Neural cell (in vitro differentiated cells): ENCODE data around the gene FOXE1. TPM values are rescaled to one million over a fixed set of nuclear protein-coding genes. Genes with fewer than 3 reads are reported as not detected.

Experiments
- H2AFZ ChIP-seq: fragments of 200-600, 300-800 bp; sonication (generic), shearing (Covaris generic); 2 replicates; pipeline ENCODE4 v1.6.0; 2014; ENCODE audit warnings: low read depth, mild to moderate bottlenecking, antibody characterized with exemption, low read length, moderate library complexity
- H3F3A ChIP-seq: fragments of 200-600 bp; shearing (Covaris generic); 2 replicates; pipeline ENCODE4 v1.6.1; 2016; ENCODE audit warnings: mild to moderate bottlenecking, moderate library complexity, mixed read lengths, antibody characterized with exemption, low read length; ENCODE audit not compliant: insufficient read depth, poor library complexity, severe bottlenecking
- H3K27ac ChIP-seq: fragments of 200-600, 300-800 bp; sonication (generic), shearing (Covaris generic); 2 replicates; pipeline ENCODE4 v1.5.1; 2014; ENCODE audit warnings: mild to moderate bottlenecking, low read length, moderate library complexity
- H3K27me3 ChIP-seq: fragments of 300-800, 200-600 bp; sonication (generic), shearing (Covaris generic); 2 replicates; pipeline ENCODE4 v1.6.0; 2014; ENCODE audit warnings: mild to moderate bottlenecking, low read depth, low read length, moderate library complexity; ENCODE audit not compliant: insufficient read depth
- H3K36me3 ChIP-seq: fragments of 300-800, 200-600 bp; sonication (generic), shearing (Covaris generic); 2 replicates; pipeline ENCODE4 v1.5.1; 2014; ENCODE audit warnings: mild to moderate bottlenecking, antibody characterized with exemption, low read length, moderate library complexity; ENCODE audit not compliant: insufficient read depth
- H3K4me2 ChIP-seq: fragments of 300-800, 200-600 bp; sonication (generic), shearing (Covaris generic); 2 replicates; pipeline ENCODE4 v1.6.0; 2014; ENCODE audit warnings: mild to moderate bottlenecking, low read length
- H3K4me3 ChIP-seq: fragments of 300-800, 200-600 bp; sonication (generic), shearing (Covaris generic); 2 replicates; pipeline ENCODE4 v1.5.1; 2014; ENCODE audit warnings: mild to moderate bottlenecking, low read length, moderate library complexity
- H3K79me2 ChIP-seq: fragments of 200-600 bp; shearing (Covaris generic); replicated peaks from 2 replicates; pipeline ENCODE4 v1.6.0; 2014; ENCODE audit warnings: mild to moderate bottlenecking, low read length, moderate library complexity; ENCODE audit not compliant: insufficient read depth
- H3K9ac ChIP-seq: fragments of 300-800, 200-600 bp; sonication (generic), shearing (Covaris generic); 2 replicates; pipeline ENCODE4 v1.6.1; 2016; ENCODE audit warnings: mild to moderate bottlenecking, low read length, mixed read lengths
- H3K9me2 ChIP-seq: fragments of 200-600 bp; shearing (Covaris generic); 2 replicates; pipeline ENCODE4 v1.6.1; 2016; ENCODE audit warnings: mild to moderate bottlenecking, low read length, mixed read lengths; ENCODE audit not compliant: insufficient read depth
- H3K9me3 ChIP-seq: fragments of 200-600, 300-800 bp; sonication (generic), shearing (Covaris generic); 2 replicates; pipeline ENCODE4 v1.6.1; 2016; ENCODE audit warnings: mild to moderate bottlenecking, mixed run types, low read length, moderate library complexity, mixed read lengths
- H4K20me1 ChIP-seq: fragments of 200-600 bp; shearing (Covaris generic); 2 replicates; pipeline ENCODE4 v1.6.1; 2016; ENCODE audit warnings: mild to moderate bottlenecking, mixed run types; ENCODE audit not compliant: insufficient read depth
- CTCF ChIP-seq: fragments of 450-650 bp; IDR thresholded peaks from 2 replicates; pipeline ENCODE4 v1.5.1; 2014; ENCODE audit warnings: antibody characterized with exemption, mild to moderate bottlenecking, moderate library complexity; ENCODE audit not compliant: poor library complexity, severe bottlenecking
- EP300 ChIP-seq: fragments of 450-650 bp; conservative IDR thresholded peaks from 2 replicates; pipeline ENCODE4 v1.6.1; 2014; ENCODE audit warnings: antibody characterized with exemption, mild to moderate bottlenecking, moderate library complexity; ENCODE audit not compliant: poor library complexity, severe bottlenecking
- EZH2 ChIP-seq: fragments of 200-600, 300-800 bp; shearing (Covaris generic), sonication (generic); IDR thresholded peaks from 2 replicates; pipeline ENCODE4 v1.6.1; 2014; ENCODE audit warnings: antibody characterized with exemption, low read length, borderline replicate concordance, mild to moderate bottlenecking; ENCODE audit not compliant: insufficient read depth, poor library complexity, severe bottlenecking
- MXI1 ChIP-seq: fragments of 450-650 bp; conservative IDR thresholded peaks from 2 replicates; pipeline ENCODE4 v1.6.1; 2014; ENCODE audit warnings: antibody characterized with exemption, mild to moderate bottlenecking; ENCODE audit not compliant: poor library complexity, severe bottlenecking
- POLR2AphosphoS5 ChIP-seq: IDR thresholded peaks from 2 replicates; pipeline ENCODE4 v1.6.1; 2012
- RAD21 ChIP-seq: fragments of 450-650 bp; conservative IDR thresholded peaks from 2 replicates; pipeline ENCODE4 v1.6.1; 2014; ENCODE audit warnings: antibody characterized with exemption, mild to moderate bottlenecking, moderate library complexity
- REST ChIP-seq: IDR thresholded peaks from 2 replicates; pipeline ENCODE4 v1.6.1; 2012; ENCODE audit warnings: borderline replicate concordance
- SMC3 ChIP-seq: fragments of 450-650 bp; conservative IDR thresholded peaks from 2 replicates; pipeline ENCODE4 v1.6.1; 2014; ENCODE audit warnings: antibody characterized with exemption, mild to moderate bottlenecking, moderate library complexity; ENCODE audit not compliant: poor library complexity
- TAF1 ChIP-seq: IDR thresholded peaks from 2 replicates; pipeline ENCODE4 v1.6.1; 2012; ENCODE audit warnings: low read depth
- polyA plus RNA-seq: library from polyadenylated mRNA; depleted of rRNA; stranded (reverse); fragments of >200 nt; gene quantifications from 2 replicates; pipeline ENCODE4 v1.2.3, GENCODE V29; 2014

FOXE1 gene
- polyA plus RNA-seq, 1 donor from 2014 or later: not detected

GRCh38 chr9:97889941-97890887 is 37.2 kb downstream of the FOXE1 start:
- no peaks in the 10 kb centered on the region for H3K27me3 ChIP-seq
- no peaks in the 10 kb centered on the region for H3F3A ChIP-seq
- H3K36me3 ChIP-seq: no peaks in the 10 kb centered on the region
- H3K4me2 ChIP-seq: no peak overlapping the region
- no peak overlapping the region for H2AFZ ChIP-seq
- H3K9me2 ChIP-seq: no peaks in the 10 kb centered on the region
- no peaks in the 10 kb centered on the region for H3K79me2 ChIP-seq
- no peak overlapping the region for H3K27ac ChIP-seq
- no peak for TF ChIP-seq POLR2AphosphoS5
- TF ChIP-seq EZH2: no peak
- TF ChIP-seq EP300: no peak
- TF ChIP-seq CTCF: no peak
- no peak for TF ChIP-seq TAF1
- TF ChIP-seq REST: no peak
- TF ChIP-seq RAD21: no peak
- TF ChIP-seq MXI1: no peak
- TF ChIP-seq SMC3: no peak
- no peak overlapping the region for H3K9ac ChIP-seq
- H4K20me1 ChIP-seq: no peaks in the 10 kb centered on the region
- H3K9me3 ChIP-seq: no peaks in the 10 kb centered on the region
- H3K4me3 ChIP-seq: no peak overlapping the region

- Histone ChIP-seq H3K27me3 (no peaks in the 10 kb centered on the region), H2AFZ (no peak overlapping the region)
These were observed 38.7 kb downstream of the FOXE1 start for GRCh38 chr9:97891736-97892135.

More at GRCh38 chr9:97891736-97892135, 38.7 kb downstream of the FOXE1 start:
- Histone ChIP-seq H3K27ac (no peak overlapping the region), H3K9me3 (no peaks in the 10 kb centered on the region), H3K9me2 (no peaks in the 10 kb centered on the region), H3K36me3 (no peaks in the 10 kb centered on the region), H3K79me2 (no peaks in the 10 kb centered on the region), H3F3A (no peaks in the 10 kb centered on the region), H3K4me3 (no peak overlapping the region), H3K4me2 (no peak overlapping the region), H4K20me1 (no peaks in the 10 kb centered on the region), H3K9ac (no peak overlapping the region)
- TF ChIP-seq TAF1 (no peak), EP300 (no peak), RAD21 (no peak), CTCF (no peak)
